K562 (cell line): Measurements from ENCODE around the gene ARPC2. TPM values are rescaled to one million over a fixed set of nuclear protein-coding genes. Genes with fewer than 3 reads are reported as not detected.

Experiments used
- ATAC-seq: fragments of 200-7000 bp; cut with Tn5 transposase; 3 replicates; pipeline ENCODE4 v1.9.1; 2020; ENCODE audit warnings: moderate library complexity
- BruUV-seq: library from RNA; stranded (reverse); fragments of 400-500 nt; replicated peaks from 2 replicates; lab custom pipeline; 2021; lab: Mats Ljungman, UMichigan
- CTCF ChIA-PET: fragments of 300-600 bp; formaldehyde crosslinking; extraction: SDS; loops from one replicate; lab custom pipeline; 2021; ENCODE audit warnings: low intra/inter-chr PET ratio; lab: Yijun Ruan, JAX
- POLR2A ChIA-PET: fragments of 300-600, 350-650 bp; sonication (Branson Sonifier 250); formaldehyde crosslinking; extraction: SDS; loops from one replicate; lab custom pipeline; 2021; ENCODE audit warnings: antibody characterized with exemption, inconsistent platforms; lab: Yijun Ruan, JAX
- DNase-seq, 4 experiments: peaks; one replicate each; pipeline versions ENCODE4 v3.0.0 to v3.0.0-alpha.2; 2011 to 2018; ENCODE audit warnings: low spot score in 3 of 4, mixed read lengths in 3 of 4; ENCODE audit errors: extremely low read depth in 1 of 4
- FAIRE-seq: peaks from 2 replicates; lab custom pipeline; 2011; peaks lifted over from hg19 to GRCh38; lab: Jason Lieb, UNC
- H2AFZ ChIP-seq: 2 replicates; pipeline ENCODE4 v1.6.0; 2011; ENCODE audit warnings: low read depth, low read length, control low read depth, inconsistent platforms
- H3K27ac ChIP-seq: fragments of 200-600 bp; 3 replicates; pipeline ENCODE4 v1.8.0; 2011; ENCODE audit warnings: low read depth, mild to moderate bottlenecking, control low read depth, inconsistent platforms, low read length, moderate library complexity, mixed read lengths; ENCODE audit errors: extremely low read depth
- H3K27me3 ChIP-seq, 2 experiments: fragments of 300-600 bp in 1 of 2; 2 replicates in 1 of 2; 3 replicates in 1 of 2; pipeline versions ENCODE4 v1.6.0 to v1.8.0; 2011; ENCODE audit warnings: inconsistent platforms in 2 of 2, low read length in 2 of 2, mild to moderate bottlenecking in 1 of 2, mixed read lengths in 1 of 2, moderate library complexity in 1 of 2; ENCODE audit not compliant: control insufficient read depth in 2 of 2, insufficient read depth in 2 of 2
- H3K36me3 ChIP-seq: fragments of 300-600 bp; 3 replicates; pipeline ENCODE4 v1.8.0; 2011; ENCODE audit warnings: mild to moderate bottlenecking, low read length, inconsistent platforms; ENCODE audit not compliant: control insufficient read depth, insufficient read depth
- H3K4me1 ChIP-seq, 2 experiments: fragments of 200-600 bp in 1 of 2; replicated peaks in 1 of 2; 2 replicates in 1 of 2; 3 replicates in 1 of 2; pipeline versions ENCODE4 v1.5.1 to v1.8.0; 2011; ENCODE audit warnings: inconsistent platforms in 2 of 2, low read length in 2 of 2, mild to moderate bottlenecking in 1 of 2, mixed read lengths in 1 of 2, moderate library complexity in 1 of 2; ENCODE audit not compliant: control insufficient read depth in 2 of 2, insufficient read depth in 2 of 2
- H3K4me2 ChIP-seq: 2 replicates; pipeline ENCODE4 v1.6.1; 2011; ENCODE audit warnings: low read length, control low read depth, inconsistent platforms, mixed read lengths; ENCODE audit not compliant: insufficient read depth
- H3K4me3 ChIP-seq: fragments of 200-600 bp; sonication (generic), shearing (Covaris generic); 2 replicates; pipeline ENCODE4 v1.5.1; 2016; ENCODE audit warnings: control low read depth, inconsistent platforms
- H3K79me2 ChIP-seq: fragments of 200-600 bp; 3 replicates; pipeline ENCODE4 v1.8.0; 2011; ENCODE audit warnings: low read length, inconsistent platforms; ENCODE audit not compliant: control insufficient read depth, insufficient read depth
- H3K9ac ChIP-seq, 2 experiments: 2 replicates each; pipeline versions ENCODE4 v1.6.0 to v1.6.1; 2011; ENCODE audit warnings: low read depth in 2 of 2, low read length in 2 of 2, control low read depth in 1 of 2, inconsistent platforms in 1 of 2, mild to moderate bottlenecking in 1 of 2, mixed read lengths in 1 of 2; ENCODE audit not compliant: insufficient read depth in 1 of 2
- H3K9me1 ChIP-seq: one replicate; pipeline ENCODE4 v1.6.0; 2011; ENCODE audit warnings: inconsistent platforms, mild to moderate bottlenecking, low read length, moderate library complexity; ENCODE audit not compliant: control insufficient read depth, insufficient read depth
- H3K9me3 ChIP-seq: replicated peaks from 2 replicates; pipeline ENCODE4 v1.5.1; 2011; ENCODE audit warnings: low read depth, low read length, inconsistent platforms; ENCODE audit not compliant: control insufficient read depth, insufficient read depth
- H4K20me1 ChIP-seq: replicated peaks from 2 replicates; pipeline ENCODE4 v1.6.1; 2011; ENCODE audit warnings: low read length, inconsistent platforms, mixed read lengths; ENCODE audit not compliant: control insufficient read depth, insufficient read depth
- FOXM1 ChIP-seq, 2 experiments: fragments of 450-650 bp in 1 of 2; sonication (generic) in 1 of 2; formaldehyde crosslinking in 1 of 2; IDR thresholded peaks; 2 replicates each; pipeline versions ENCODE4 v1.6.1 to v1.9.0; 2017 to 2022; ENCODE audit warnings: low read depth in 2 of 2, mild to moderate bottlenecking in 2 of 2, missing genetic modification reagents in 1 of 2, moderate library complexity in 1 of 2
- WGBS: fragments of 100-300 bp; shearing (Covaris generic); methylation state at CpG from one replicate; pipeline ENCODE4 v1.1.6; 2016; ENCODE audit warnings: low coverage, mixed read lengths; ENCODE audit not compliant: insufficient coverage; ENCODE audit errors: missing lambda C conversion rate; 5-methylcytosine and 5-hydroxymethylcytosine counted together
- in situ Hi-C: fragments of 300-500 bp; cut with MboI; formaldehyde crosslinking; loops from 4 replicates; pipeline ENCODE4 v1.15.0; 2018; ENCODE audit warnings: inconsistent platforms, mixed read lengths
- intact Hi-C: fragments of 100-400 bp; cut with micrococcal nuclease; formaldehyde crosslinking; loops from 2 replicates; pipeline ENCODE4 v1.14.2; 2022
- polyA plus RNA-seq, 8 experiments: library from polyadenylated mRNA; depleted of rRNA in 4 of 8; stranded (reverse) in 5 of 8; unstranded in 3 of 8; fragments of >200 nt; fragmentation: Nextera tagmentation in 2 of 8; fragmentation: Illumina TruSeq in 1 of 8; extraction: Ambion mirVana in 2 of 8; extraction: Trizol in 1 of 8; gene quantifications; 2 replicates each; pipeline versions ENCODE4 v1.2.1 to v1.2.3, GENCODE V29; 2011 to 2014; ENCODE audit warnings: inconsistent platforms in 1 of 8, missing spikeins in 1 of 8
- total RNA-seq, 7 experiments: library from RNA; depleted of rRNA in 6 of 7; stranded (reverse); fragments of >200 nt in 6 of 7; fragmentation: Illumina TruSeq in 2 of 7; extraction: Trizol in 2 of 7; gene quantifications; 2 replicates each; pipeline versions ENCODE4 v1.2.1 to v1.2.3, GENCODE V29; 2011 to 2021; ENCODE audit warnings: low replicate concordance in 1 of 7
- TF ChIP-seq, protein P1 (sequence below): fragments of 250-450 bp; sonication (Bioruptor Pico); IDR thresholded peaks from 2 replicates; pipeline ENCODE4 v1.5.0; 2021; ENCODE audit warnings: mild to moderate bottlenecking, moderate library complexity
- TF ChIP-seq, protein P2 (sequence below): fragments of 450-650 bp; IDR thresholded peaks from 2 replicates; pipeline ENCODE4 v1.6.1; 2016; ENCODE audit warnings: mild to moderate bottlenecking, moderate library complexity

ARPC2 gene
- total and polyA plus RNA-seq, 9 of the 15 experiments (the other 6 are each of a cell fraction or from before 2014, with no cell fraction given): 81.9 to 187 (median 103) TPM

DNA sequence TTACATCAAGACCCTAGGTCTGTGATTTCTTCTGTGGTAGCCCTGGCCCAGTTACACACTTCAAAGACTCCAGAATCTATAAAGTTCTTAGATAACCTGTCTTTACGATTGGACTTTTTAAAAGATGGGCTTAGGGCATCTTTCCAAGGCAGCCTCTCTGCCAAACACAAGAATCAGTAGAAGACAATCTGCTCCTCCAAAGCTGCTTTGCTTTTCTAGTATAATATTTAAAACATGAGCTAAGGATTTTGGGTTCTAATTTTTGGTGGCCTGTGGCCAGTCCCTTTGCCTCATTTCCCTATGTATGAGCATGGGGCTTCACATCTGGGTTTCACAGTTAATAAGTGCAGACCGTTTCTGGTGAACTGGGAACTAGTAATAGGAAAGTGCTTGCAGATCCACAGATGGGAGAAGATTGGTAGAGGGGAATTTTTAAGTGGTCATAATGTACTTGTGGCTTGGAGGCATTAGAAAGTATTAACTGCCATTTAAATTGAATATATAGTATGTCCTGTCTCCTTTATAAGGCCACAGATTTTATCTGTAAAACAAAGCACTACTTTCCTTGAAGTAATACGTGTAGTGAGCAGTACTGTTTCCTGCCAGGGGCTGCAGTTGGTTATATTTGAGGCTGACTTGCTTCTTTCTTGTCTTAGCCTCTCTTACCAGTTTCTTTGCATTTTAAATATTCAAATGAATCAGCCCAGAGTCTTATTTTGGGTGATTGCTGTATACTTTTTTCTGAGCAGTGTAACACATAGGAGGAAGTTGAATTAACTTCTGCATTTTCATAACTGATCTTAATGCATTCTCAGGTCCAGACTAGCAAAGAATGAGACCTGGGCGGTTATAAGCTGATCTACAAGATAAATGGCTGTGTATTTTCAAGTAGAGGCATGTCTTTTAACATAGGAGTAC is 1.5 kb downstream of the ARPC2 start:
- Histone ChIP-seq H3K9me1 (no peaks in the 10 kb centered on the region), H3K4me3 (peak overlapping the region; percentile 98), H3K36me3 (peaks cover 22% of the 10 kb centered on the region; the same call in 2 of the 3 replicates), H3K79me2 (peaks cover 57% of the 10 kb centered on the region), H3K9me3 (no peaks in the 10 kb centered on the region), H3K4me1 (peaks cover 15 to 18% of the 10 kb centered on the region in 2 experiments), H3K4me2 (peak overlapping the region; percentile 87), H3K9ac (peak overlapping the region in 1 of 2 experiments; percentile 79; a peak in 2 of 4 replicates), H2AFZ (no peak overlapping the region), H3K27me3 (no peaks in the 10 kb centered on the region), H3K27ac (no peak overlapping the region; the same call in 2 of the 3 replicates), H4K20me1 (peaks cover 13% of the 10 kb centered on the region; the same call in 1 of the 2 replicates)
- WGBS: 6% methylated on average over 4 of the region's 4 CpGs
- intact Hi-C loops (no loop called here), in situ Hi-C loops (no loop called here)
- ATAC-seq: no peak
- CTCF ChIA-PET: no interaction called here
- POLR2A ChIA-PET: interaction anchor here (0.6 to 0.8 kb wide), 4 partner anchors 16 to 494 kb away, joined by 3 read pairs; no protein-coding TSS in a partner anchor
- DNase-seq: no peak
- peak; percentile 44; the same call in 1 of the 2 replicates for TF ChIP-seq FOXM1 (IDR thresholded peaks at IDR 0.05; ENCODE audit: low read depth)
- no peak for TF ChIP-seq FOXM1 (CRISPR knock-in tag; IDR thresholded peaks at IDR 0.05; ENCODE audit: low read depth)
- TF ChIP-seq, protein P1, sequence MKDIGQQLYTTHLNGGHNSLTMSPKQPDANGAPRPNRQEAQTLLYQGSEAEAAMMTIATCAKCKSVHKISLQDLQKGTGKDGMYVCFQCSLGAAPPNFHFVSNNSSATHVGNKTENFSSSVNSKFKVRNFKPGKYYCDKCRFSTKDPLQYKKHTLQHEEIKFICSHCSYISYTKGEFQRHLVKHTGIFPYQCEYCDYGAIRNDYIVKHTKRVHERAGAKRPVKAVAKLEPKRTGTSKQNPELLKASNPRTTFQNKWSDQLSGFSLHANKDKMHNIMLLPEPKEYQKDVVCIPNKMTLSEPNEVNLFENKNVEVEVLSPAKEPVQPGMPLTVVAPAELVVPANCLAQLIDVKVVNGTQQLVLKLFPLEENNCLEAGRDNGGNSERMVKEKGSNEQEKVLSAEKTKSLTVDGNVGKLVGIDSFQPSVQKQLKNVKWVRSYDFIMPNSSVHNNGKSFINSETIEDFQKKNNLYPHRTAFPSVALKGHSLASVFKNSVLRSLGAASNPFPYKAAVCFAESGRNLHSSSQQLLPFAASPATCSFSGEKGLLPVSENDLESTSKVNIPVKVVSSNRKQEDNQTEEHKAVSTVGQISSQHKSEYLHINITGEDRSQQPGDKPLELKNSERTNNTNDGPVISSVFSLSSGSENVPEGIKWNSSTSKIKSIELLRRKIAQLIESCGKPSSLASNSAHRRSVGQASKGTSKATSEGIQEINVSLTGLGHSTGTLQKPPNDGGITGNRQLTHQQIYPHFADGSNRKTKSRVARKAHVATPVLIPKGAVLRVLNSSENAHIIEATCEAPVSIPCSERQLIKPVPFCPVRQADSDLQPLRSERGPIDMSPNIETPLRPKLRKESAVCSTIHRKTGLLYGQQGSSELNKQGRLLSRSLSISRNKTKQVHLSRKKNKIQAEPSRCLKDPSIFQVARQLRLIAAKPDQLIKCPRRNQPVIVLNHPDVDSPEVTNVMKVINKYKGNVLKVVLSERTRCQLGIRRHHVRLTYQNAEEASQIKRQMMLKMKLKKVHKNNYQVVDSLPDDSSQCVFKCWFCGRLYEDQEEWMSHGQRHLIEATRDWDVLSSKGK (CRISPR knock-in tag): no peak
- TF ChIP-seq, protein P2, sequence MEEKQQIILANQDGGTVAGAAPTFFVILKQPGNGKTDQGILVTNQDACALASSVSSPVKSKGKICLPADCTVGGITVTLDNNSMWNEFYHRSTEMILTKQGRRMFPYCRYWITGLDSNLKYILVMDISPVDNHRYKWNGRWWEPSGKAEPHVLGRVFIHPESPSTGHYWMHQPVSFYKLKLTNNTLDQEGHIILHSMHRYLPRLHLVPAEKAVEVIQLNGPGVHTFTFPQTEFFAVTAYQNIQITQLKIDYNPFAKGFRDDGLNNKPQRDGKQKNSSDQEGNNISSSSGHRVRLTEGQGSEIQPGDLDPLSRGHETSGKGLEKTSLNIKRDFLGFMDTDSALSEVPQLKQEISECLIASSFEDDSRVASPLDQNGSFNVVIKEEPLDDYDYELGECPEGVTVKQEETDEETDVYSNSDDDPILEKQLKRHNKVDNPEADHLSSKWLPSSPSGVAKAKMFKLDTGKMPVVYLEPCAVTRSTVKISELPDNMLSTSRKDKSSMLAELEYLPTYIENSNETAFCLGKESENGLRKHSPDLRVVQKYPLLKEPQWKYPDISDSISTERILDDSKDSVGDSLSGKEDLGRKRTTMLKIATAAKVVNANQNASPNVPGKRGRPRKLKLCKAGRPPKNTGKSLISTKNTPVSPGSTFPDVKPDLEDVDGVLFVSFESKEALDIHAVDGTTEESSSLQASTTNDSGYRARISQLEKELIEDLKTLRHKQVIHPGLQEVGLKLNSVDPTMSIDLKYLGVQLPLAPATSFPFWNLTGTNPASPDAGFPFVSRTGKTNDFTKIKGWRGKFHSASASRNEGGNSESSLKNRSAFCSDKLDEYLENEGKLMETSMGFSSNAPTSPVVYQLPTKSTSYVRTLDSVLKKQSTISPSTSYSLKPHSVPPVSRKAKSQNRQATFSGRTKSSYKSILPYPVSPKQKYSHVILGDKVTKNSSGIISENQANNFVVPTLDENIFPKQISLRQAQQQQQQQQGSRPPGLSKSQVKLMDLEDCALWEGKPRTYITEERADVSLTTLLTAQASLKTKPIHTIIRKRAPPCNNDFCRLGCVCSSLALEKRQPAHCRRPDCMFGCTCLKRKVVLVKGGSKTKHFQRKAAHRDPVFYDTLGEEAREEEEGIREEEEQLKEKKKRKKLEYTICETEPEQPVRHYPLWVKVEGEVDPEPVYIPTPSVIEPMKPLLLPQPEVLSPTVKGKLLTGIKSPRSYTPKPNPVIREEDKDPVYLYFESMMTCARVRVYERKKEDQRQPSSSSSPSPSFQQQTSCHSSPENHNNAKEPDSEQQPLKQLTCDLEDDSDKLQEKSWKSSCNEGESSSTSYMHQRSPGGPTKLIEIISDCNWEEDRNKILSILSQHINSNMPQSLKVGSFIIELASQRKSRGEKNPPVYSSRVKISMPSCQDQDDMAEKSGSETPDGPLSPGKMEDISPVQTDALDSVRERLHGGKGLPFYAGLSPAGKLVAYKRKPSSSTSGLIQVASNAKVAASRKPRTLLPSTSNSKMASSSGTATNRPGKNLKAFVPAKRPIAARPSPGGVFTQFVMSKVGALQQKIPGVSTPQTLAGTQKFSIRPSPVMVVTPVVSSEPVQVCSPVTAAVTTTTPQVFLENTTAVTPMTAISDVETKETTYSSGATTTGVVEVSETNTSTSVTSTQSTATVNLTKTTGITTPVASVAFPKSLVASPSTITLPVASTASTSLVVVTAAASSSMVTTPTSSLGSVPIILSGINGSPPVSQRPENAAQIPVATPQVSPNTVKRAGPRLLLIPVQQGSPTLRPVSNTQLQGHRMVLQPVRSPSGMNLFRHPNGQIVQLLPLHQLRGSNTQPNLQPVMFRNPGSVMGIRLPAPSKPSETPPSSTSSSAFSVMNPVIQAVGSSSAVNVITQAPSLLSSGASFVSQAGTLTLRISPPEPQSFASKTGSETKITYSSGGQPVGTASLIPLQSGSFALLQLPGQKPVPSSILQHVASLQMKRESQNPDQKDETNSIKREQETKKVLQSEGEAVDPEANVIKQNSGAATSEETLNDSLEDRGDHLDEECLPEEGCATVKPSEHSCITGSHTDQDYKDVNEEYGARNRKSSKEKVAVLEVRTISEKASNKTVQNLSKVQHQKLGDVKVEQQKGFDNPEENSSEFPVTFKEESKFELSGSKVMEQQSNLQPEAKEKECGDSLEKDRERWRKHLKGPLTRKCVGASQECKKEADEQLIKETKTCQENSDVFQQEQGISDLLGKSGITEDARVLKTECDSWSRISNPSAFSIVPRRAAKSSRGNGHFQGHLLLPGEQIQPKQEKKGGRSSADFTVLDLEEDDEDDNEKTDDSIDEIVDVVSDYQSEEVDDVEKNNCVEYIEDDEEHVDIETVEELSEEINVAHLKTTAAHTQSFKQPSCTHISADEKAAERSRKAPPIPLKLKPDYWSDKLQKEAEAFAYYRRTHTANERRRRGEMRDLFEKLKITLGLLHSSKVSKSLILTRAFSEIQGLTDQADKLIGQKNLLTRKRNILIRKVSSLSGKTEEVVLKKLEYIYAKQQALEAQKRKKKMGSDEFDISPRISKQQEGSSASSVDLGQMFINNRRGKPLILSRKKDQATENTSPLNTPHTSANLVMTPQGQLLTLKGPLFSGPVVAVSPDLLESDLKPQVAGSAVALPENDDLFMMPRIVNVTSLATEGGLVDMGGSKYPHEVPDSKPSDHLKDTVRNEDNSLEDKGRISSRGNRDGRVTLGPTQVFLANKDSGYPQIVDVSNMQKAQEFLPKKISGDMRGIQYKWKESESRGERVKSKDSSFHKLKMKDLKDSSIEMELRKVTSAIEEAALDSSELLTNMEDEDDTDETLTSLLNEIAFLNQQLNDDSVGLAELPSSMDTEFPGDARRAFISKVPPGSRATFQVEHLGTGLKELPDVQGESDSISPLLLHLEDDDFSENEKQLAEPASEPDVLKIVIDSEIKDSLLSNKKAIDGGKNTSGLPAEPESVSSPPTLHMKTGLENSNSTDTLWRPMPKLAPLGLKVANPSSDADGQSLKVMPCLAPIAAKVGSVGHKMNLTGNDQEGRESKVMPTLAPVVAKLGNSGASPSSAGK: no peak
- BruUV-seq: no TSS peak
- peak; percentile 26 for FAIRE-seq
